ENCODE results near the gene POLR2E. TPM values are rescaled to one million over a fixed set of nuclear protein-coding genes. Genes with fewer than 3 reads are reported as not detected.
A peak's percentile ranks its signal among the peaks of the same experiment; 100 is the strongest.

Gene POLR2E
- polyA plus RNA-seq, 3 donors = 183 to 222 (median 195) TPM

GRCh38 chr19:1042689-1043511 is 52.3 kb downstream of the POLR2E start:
- H3K4me2 ChIP-seq (replicated peaks; ENCODE audit: extremely low read depth, low read length, poor library complexity, severe bottlenecking) = no peak overlapping the region
- 94% methylated on average over 18 of the region's 23 CpGs for WGBS (ENCODE audit: insufficient coverage)
- Mint-ChIP-seq H3K27ac (no peak overlapping the region), H3K9me3 (peaks cover 0 to under 1% (median 0%) of the 10 kb centered on the region in 7 donors), H3K27me3 (ENCODE audit: low read depth in 3 of 3) (peaks cover 0 to 1% (median 1%) of the 10 kb centered on the region in 3 donors), H3K36me3 (peaks cover 24 to 35% of the 10 kb centered on the region in 2 donors), H3K4me1 (peaks cover 35% of the 10 kb centered on the region), H3K4me3 (no peak overlapping the region)
- no peak overlapping the region for H3K27ac ChIP-seq (ENCODE audit: low read depth in 1 of 2, low read length in 2 of 2)
- peaks cover 35 to 50% of the 10 kb centered on the region in 2 donors for H3K36me3 ChIP-seq (replicated peaks in 1 of 2; ENCODE audit: control insufficient read depth in 1 of 2, insufficient read depth in 2 of 2, low read length in 2 of 2)
- no peak for TF ChIP-seq CTCF (IDR thresholded peaks at IDR 0.05)
- H3K4me1 ChIP-seq (ENCODE audit: control insufficient read depth in 1 of 2, insufficient read depth in 2 of 2, low read length in 2 of 2) = peaks cover 39 to 53% of the 10 kb centered on the region in 2 donors
- H4K20me1 ChIP-seq (ENCODE audit: insufficient read depth, low read length) = peaks cover 43% of the 10 kb centered on the region
- intact Hi-C loops (cut with micrococcal nuclease) = loop anchor here in 1 of 2 donors (5.0 kb wide), 1 partner anchor 34 kb away; no protein-coding TSS in a partner anchor
- no peak overlapping the region for H3K4me3 ChIP-seq (replicated peaks in 1 of 3; ENCODE audit: low read depth in 2 of 3, low read length in 3 of 3)
- H3K9ac ChIP-seq (ENCODE audit: insufficient read depth, low read length, poor library complexity, severe bottlenecking) = no peak overlapping the region
- H3K9me3 ChIP-seq (replicated peaks in 1 of 2; ENCODE audit: control insufficient read depth in 1 of 2, insufficient read depth in 1 of 2, low read length in 2 of 2) = no peaks in the 10 kb centered on the region
- no peak overlapping the region for H2AFZ ChIP-seq (ENCODE audit: insufficient read depth, low read depth, low read length, poor library complexity, severe bottlenecking)
- DNase-seq = no peak
- H3K79me2 ChIP-seq (ENCODE audit: insufficient read depth, low read length) = peaks cover 32% of the 10 kb centered on the region
- no peaks in the 10 kb centered on the region for H3K27me3 ChIP-seq (ENCODE audit: control insufficient read depth in 2 of 2, insufficient read depth in 2 of 2, low read length in 2 of 2)

GRCh38 chr19:1041835-1042685 is 53.1 kb downstream of the POLR2E start:
- peaks cover 32% of the 10 kb centered on the region for H3K79me2 ChIP-seq (ENCODE audit: insufficient read depth, low read length)
- peak overlapping the region; percentile 87 for H3K4me2 ChIP-seq (replicated peaks; ENCODE audit: extremely low read depth, low read length, poor library complexity, severe bottlenecking)
- Mint-ChIP-seq H3K4me3 (no peak overlapping the region), H3K4me1 (peaks cover 43% of the 10 kb centered on the region), H3K9me3 (peaks cover 0 to 4% (median 0%) of the 10 kb centered on the region in 7 donors), H3K27ac (no peak overlapping the region), H3K36me3 (peaks cover 28 to 40% of the 10 kb centered on the region in 2 donors), H3K27me3 (ENCODE audit: low read depth in 3 of 3) (peaks cover 0 to 1% (median 1%) of the 10 kb centered on the region in 3 donors)
- H3K27ac ChIP-seq (ENCODE audit: low read depth in 1 of 2, low read length in 2 of 2) = no peak overlapping the region
- 92% methylated on average over 43 of the region's 43 CpGs for WGBS (ENCODE audit: insufficient coverage)
- peaks cover 46 to 58% of the 10 kb centered on the region in 2 donors for H3K4me1 ChIP-seq (ENCODE audit: control insufficient read depth in 1 of 2, insufficient read depth in 2 of 2, low read length in 2 of 2)
- no peak for TF ChIP-seq CTCF (IDR thresholded peaks at IDR 0.05)
- H3K4me3 ChIP-seq (replicated peaks in 1 of 3; ENCODE audit: low read depth in 2 of 3, low read length in 3 of 3) = no peak overlapping the region
- H4K20me1 ChIP-seq (ENCODE audit: insufficient read depth, low read length) = peaks cover 37% of the 10 kb centered on the region
- no peaks in the 10 kb centered on the region for H3K9me3 ChIP-seq (replicated peaks in 1 of 2; ENCODE audit: control insufficient read depth in 1 of 2, insufficient read depth in 1 of 2, low read length in 2 of 2)
- no peaks in the 10 kb centered on the region for H3K27me3 ChIP-seq (ENCODE audit: control insufficient read depth in 2 of 2, insufficient read depth in 2 of 2, low read length in 2 of 2)
- H3K9ac ChIP-seq (ENCODE audit: insufficient read depth, low read length, poor library complexity, severe bottlenecking) = no peak overlapping the region
- peaks cover 34 to 42% of the 10 kb centered on the region in 2 donors for H3K36me3 ChIP-seq (replicated peaks in 1 of 2; ENCODE audit: control insufficient read depth in 1 of 2, insufficient read depth in 2 of 2, low read length in 2 of 2)
- intact Hi-C loops (cut with micrococcal nuclease) = loop anchor here in 1 of 2 donors (2.0 to 5.0 kb wide), 2 partner anchors 21 to 35 kb away; partner anchors contain the start of genes RNU6-2 and TMEM259
- H2AFZ ChIP-seq (ENCODE audit: insufficient read depth, low read depth, low read length, poor library complexity, severe bottlenecking) = no peak overlapping the region
- DNase-seq = no peak
